Testis (tissue), 2 donors: ENCODE measurements around the gene TGFBR3.

Experiments used
- POLR2A ChIP-seq: fragments of 450-650 bp; IDR thresholded peaks from one replicate; pipeline ENCODE4 v1.6.1; 2017; ENCODE audit warnings: antibody characterized with exemption, mild to moderate bottlenecking, moderate library complexity
- TF ChIP-seq, protein P1 (sequence below), 3 experiments: fragments of 450-650 bp in 2 of 3; fragments of 200-600 bp in 1 of 3; sonication (generic) in 1 of 3; IDR thresholded peaks; one replicate each; pipeline ENCODE4 v1.5.1; 2016 to 2019; ENCODE audit warnings: antibody characterized with exemption in 3 of 3, mild to moderate bottlenecking in 2 of 3, moderate library complexity in 1 of 3

- TF ChIP-seq POLR2A, result no peak
- TF ChIP-seq, protein P1, sequence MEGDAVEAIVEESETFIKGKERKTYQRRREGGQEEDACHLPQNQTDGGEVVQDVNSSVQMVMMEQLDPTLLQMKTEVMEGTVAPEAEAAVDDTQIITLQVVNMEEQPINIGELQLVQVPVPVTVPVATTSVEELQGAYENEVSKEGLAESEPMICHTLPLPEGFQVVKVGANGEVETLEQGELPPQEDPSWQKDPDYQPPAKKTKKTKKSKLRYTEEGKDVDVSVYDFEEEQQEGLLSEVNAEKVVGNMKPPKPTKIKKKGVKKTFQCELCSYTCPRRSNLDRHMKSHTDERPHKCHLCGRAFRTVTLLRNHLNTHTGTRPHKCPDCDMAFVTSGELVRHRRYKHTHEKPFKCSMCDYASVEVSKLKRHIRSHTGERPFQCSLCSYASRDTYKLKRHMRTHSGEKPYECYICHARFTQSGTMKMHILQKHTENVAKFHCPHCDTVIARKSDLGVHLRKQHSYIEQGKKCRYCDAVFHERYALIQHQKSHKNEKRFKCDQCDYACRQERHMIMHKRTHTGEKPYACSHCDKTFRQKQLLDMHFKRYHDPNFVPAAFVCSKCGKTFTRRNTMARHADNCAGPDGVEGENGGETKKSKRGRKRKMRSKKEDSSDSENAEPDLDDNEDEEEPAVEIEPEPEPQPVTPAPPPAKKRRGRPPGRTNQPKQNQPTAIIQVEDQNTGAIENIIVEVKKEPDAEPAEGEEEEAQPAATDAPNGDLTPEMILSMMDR (IDR thresholded peaks at IDR 0.05), result no peak
Observed at GRCh38 chr1:91831132-91831930, 54.6 kb downstream of the TGFBR3 start.
